ENCODE data around the gene ASTN2.

Gene ASTN2

DNA sequence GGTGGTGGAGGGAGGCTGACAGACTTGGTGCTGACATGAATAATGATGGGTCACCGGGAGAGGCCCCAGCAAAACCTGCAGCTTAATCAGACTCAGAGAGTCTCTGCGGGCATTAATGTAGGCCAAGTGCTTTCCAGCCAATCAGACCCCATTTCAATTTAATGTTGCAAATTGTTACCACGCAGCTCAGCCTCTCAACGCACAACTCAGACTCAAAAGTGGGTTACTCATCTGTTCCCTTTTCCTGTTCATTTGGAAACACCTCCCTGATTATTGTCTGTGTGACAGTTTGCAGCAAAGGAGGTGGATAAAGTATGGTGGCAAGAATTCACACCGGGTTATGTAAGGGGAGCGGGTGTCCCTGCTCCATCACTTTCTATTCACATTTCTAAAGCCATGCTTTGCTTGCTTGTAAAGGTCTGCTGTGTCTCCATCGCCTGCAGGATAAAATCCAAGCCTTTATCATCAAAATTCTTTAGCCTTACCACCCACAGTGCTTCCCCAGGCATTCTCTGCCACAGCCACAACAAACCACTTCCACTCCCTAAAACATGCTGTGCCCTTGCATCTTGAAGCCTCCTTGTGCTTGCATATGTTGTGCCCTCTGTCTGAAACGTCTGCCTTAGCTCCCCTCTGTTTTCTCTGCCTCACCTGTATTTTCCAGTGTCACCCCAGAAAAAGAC is 156.5 kb downstream of the ASTN2 start:
- H3K4me3 ChIP-seq: no peak overlapping the region
- no peak for TF ChIP-seq CTCF (IDR thresholded peaks at IDR 0.05)
- no peak overlapping the region for H3K27ac ChIP-seq
- no peak for DNase-seq (ENCODE audit: low spot score)

DNA sequence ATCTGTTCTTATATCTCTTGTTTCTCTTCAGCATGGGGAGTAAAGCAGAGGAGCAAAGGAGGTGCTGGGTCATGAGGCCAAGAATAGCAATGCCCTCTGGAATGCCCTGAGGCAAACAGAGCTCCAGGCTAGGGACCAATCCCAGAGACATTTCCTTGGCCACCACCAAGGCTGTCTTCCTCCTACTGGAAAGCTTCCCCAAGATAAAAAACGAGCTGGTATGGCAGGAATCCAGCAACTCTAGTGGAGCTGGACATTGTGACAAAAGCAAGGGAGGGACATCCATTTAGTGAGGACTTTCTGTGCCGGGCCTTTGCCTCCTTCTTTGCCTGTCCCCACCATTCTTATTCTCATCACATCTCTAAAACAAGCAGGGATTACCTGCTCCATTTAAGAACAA is 161.6 kb downstream of the ASTN2 start:
- TF ChIP-seq CTCF (IDR thresholded peaks at IDR 0.05): no peak
- no peak for DNase-seq (ENCODE audit: low spot score)
- Histone ChIP-seq H3K27ac (no peak overlapping the region), H3K4me3 (no peak overlapping the region)

GRCh38 chr9:117250610-117251215 is 164.1 kb downstream of the ASTN2 start:
- no peak for TF ChIP-seq CTCF (IDR thresholded peaks at IDR 0.05)
- H3K27ac ChIP-seq: no peak overlapping the region
- H3K4me3 ChIP-seq: no peak overlapping the region
- DNase-seq (ENCODE audit: low spot score): no peak

- no peak for TF ChIP-seq CTCF (IDR thresholded peaks at IDR 0.05)
- no peak for DNase-seq (ENCODE audit: low spot score)
- Histone ChIP-seq H3K27ac (no peak overlapping the region), H3K4me3 (no peak overlapping the region)
Observed at GRCh38 chr9:117249799-117250198, 165.1 kb downstream of the ASTN2 start.

GRCh38 chr9:117247266-117247665 is 167.6 kb downstream of the ASTN2 start:
- TF ChIP-seq CTCF (IDR thresholded peaks at IDR 0.05): no peak
- Histone ChIP-seq H3K4me3 (no peak overlapping the region), H3K27ac (no peak overlapping the region)
- DNase-seq (ENCODE audit: low spot score): no peak

DNA sequence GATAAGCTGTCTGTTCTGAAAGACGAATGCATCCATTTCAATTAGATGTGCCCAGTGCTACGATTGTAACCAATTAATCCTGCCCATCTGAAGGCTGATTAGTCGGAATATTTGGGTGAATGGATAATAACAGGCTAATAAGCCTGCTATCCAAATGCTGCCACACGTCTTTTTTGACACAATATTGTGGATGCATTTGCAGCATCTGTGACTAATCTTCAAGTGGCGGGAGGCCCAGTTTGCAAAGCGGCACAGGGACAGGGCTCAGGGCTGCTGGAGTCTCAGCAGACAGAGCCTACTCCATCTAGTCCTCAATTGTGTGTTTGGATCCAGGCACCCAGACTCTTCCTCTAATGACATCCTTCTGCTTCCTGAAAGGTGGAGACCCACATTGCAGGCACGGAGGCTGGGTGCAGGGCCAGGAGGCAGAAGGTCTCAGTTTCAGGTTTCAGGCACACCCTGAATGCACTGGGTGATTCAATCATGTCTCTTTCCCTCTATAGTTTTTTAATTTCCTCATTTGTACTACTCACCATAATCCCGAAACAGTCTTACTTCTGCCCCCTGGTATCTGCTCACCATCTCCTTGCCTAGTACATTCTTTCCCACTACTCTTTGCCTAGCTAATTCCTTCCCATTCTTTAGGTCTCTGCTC is 169.6 kb downstream of the ASTN2 start:
- no peak for DNase-seq (ENCODE audit: low spot score)
- H3K4me3 ChIP-seq: no peak overlapping the region
- no peak overlapping the region for H3K27ac ChIP-seq
- TF ChIP-seq CTCF (IDR thresholded peaks at IDR 0.05): no peak

GRCh38 chr9:117242082-117242481 is 172.8 kb downstream of the ASTN2 start:
- no peak overlapping the region for H3K27ac ChIP-seq
- TF ChIP-seq CTCF (IDR thresholded peaks at IDR 0.05): no peak
- H3K4me3 ChIP-seq: no peak overlapping the region
- no peak for DNase-seq (ENCODE audit: low spot score)
